Caco-2 (cell line): ENCODE data around the gene MROH2B. TPM values are rescaled to one million over a fixed set of nuclear protein-coding genes. Genes with fewer than 3 reads are reported as not detected.

ENCODE experiments used
- BruUV-seq: library from RNA; stranded (reverse); fragments of 400-500 nt; replicated peaks from 2 replicates; lab custom pipeline; 2021; lab: Mats Ljungman, UMichigan
- CTCF ChIA-PET: fragments of 300-600 bp; sonication (Branson Sonifier 250); formaldehyde crosslinking; loops from one replicate; lab custom pipeline; 2022; ENCODE audit warnings: antibody characterized with exemption; lab: Charles Lee
- POLR2A ChIA-PET: fragments of 300-600 bp; sonication (Branson Sonifier 250); formaldehyde crosslinking; loops from one replicate; lab custom pipeline; 2022; ENCODE audit warnings: antibody characterized with exemption; lab: Charles Lee
- DNase-seq, 2 experiments: peaks; one replicate each; pipeline versions ENCODE4 v3.0.0 to v3.0.0-alpha.2; 2020 to 2022
- H3K27me3 ChIP-seq: replicated peaks from 2 replicates; pipeline ENCODE4 v1.6.0; 2011; ENCODE audit warnings: low read length; ENCODE audit not compliant: control insufficient read depth, insufficient read depth
- H3K36me3 ChIP-seq: 2 replicates; pipeline ENCODE4 v1.5.1; 2011; ENCODE audit warnings: low read length; ENCODE audit not compliant: control insufficient read depth, insufficient read depth
- H3K4me1 ChIP-seq: fragments of 250-450 bp; sonication (Bioruptor Pico); 2 replicates; pipeline ENCODE4 v1.5.1; 2020; ENCODE audit warnings: mild to moderate bottlenecking
- H3K4me3 ChIP-seq: 2 replicates; pipeline ENCODE4 v1.5.1; 2011; ENCODE audit warnings: low read depth, mild to moderate bottlenecking, control low read depth, low read length
- H3K9me3 ChIP-seq: fragments of 250-450 bp; sonication (Bioruptor Pico); 2 replicates; pipeline ENCODE4 v1.5.1; 2020; ENCODE audit warnings: mild to moderate bottlenecking, moderate library complexity
- H3K27ac Mint-ChIP-seq: one replicate; pipeline ENCODE4 v1.8.0; 2022; ENCODE audit warnings: mixed read lengths; ENCODE audit not compliant: unreplicated experiment
- H3K27me3 Mint-ChIP-seq: one replicate; pipeline ENCODE4 v1.8.0; 2022; ENCODE audit warnings: mixed read lengths; ENCODE audit not compliant: insufficient read depth, unreplicated experiment
- H3K36me3 Mint-ChIP-seq: one replicate; pipeline ENCODE4 v1.8.0; 2022; ENCODE audit warnings: mild to moderate bottlenecking, mixed read lengths; ENCODE audit not compliant: insufficient read depth, unreplicated experiment
- H3K4me1 Mint-ChIP-seq: one replicate; pipeline ENCODE4 v1.8.0; 2022; ENCODE audit warnings: low read depth, mixed read lengths; ENCODE audit not compliant: unreplicated experiment
- H3K4me3 Mint-ChIP-seq: one replicate; pipeline ENCODE4 v1.8.0; 2022; ENCODE audit warnings: mild to moderate bottlenecking, moderate library complexity, mixed read lengths; ENCODE audit not compliant: unreplicated experiment
- H3K9me3 Mint-ChIP-seq: one replicate; pipeline ENCODE4 v1.8.0; 2022; ENCODE audit warnings: mixed read lengths; ENCODE audit not compliant: unreplicated experiment
- intact Hi-C: fragments of 100-400 bp; cut with micrococcal nuclease; formaldehyde crosslinking; loops from one replicate; pipeline ENCODE4 v1.10.0; 2022; ENCODE audit not compliant: unreplicated experiment
- total RNA-seq: library from RNA; stranded (reverse); gene quantifications from 2 replicates; pipeline ENCODE4 v1.2.3, GENCODE V29; 2022
- TF ChIP-seq, protein P1 (sequence below), 2 experiments: fragments of 200-600 bp in 1 of 2; IDR thresholded peaks; 1 replicate in 1 of 2; 2 replicates in 1 of 2; pipeline versions ENCODE4 v1.5.1 to v1.8.0; 2011 to 2022; ENCODE audit warnings: antibody characterized with exemption in 1 of 2, control low read depth in 1 of 2, inconsistent platforms in 1 of 2, low read depth in 1 of 2, low read length in 1 of 2, mild to moderate bottlenecking in 1 of 2, moderate library complexity in 1 of 2; ENCODE audit not compliant: insufficient read depth in 1 of 2, severe bottlenecking in 1 of 2, unreplicated experiment in 1 of 2

The MROH2B gene
- total RNA-seq, 1 experiment from 2014 or later = not detected

DNA sequence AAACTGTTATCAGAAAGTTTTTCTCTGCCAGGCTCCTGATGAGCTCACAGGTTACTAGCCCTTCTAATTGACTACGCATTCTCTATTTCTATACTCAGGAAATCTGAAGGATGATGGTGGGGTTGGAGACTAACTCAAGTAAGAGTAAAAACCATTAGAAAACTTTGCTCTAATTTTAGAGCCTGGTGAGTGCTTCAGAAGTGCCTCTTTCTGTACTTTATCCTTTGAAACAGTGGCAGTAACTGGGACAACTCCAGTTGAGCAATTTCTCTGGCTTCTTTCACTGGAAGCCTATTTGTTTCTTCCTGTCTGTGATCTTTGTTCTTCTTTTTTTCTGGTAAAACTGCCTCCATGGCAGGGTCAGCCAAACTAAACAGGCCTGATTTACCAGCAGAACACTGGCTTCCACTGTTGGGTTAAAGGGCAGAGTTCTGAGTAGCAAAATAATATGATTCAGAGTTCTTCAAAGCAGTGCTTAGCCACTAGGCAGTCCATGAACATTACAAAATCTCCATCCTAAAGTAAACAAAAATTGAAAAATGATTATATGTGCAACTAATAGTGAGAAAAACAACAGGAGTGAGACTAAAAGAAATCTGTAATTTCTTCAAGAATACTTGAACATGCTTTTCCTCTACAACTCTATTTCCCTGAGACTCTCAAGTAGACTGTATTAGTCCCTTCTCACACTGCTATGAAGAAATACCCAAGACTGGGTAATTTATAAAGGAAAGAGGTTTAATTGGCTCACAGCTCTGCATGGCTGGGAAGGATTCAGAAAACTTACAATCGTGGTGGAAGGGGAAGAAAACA, 79.8 kb downstream of the MROH2B start:
- no peak for DNase-seq
- Mint-ChIP-seq H3K4me3 (no peak overlapping the region), H3K9me3 (no peaks in the 10 kb centered on the region), H3K36me3 (no peaks in the 10 kb centered on the region), H3K27me3 (peaks cover 3% of the 10 kb centered on the region), H3K27ac (no peak overlapping the region), H3K4me1 (no peaks in the 10 kb centered on the region)
- BruUV-seq = no TSS peak
- Histone ChIP-seq H3K9me3 (no peaks in the 10 kb centered on the region), H3K4me1 (no peaks in the 10 kb centered on the region), H3K4me3 (no peak overlapping the region), H3K36me3 (no peaks in the 10 kb centered on the region), H3K27me3 (no peaks in the 10 kb centered on the region)
- ChIA-PET CTCF (no interaction called here), POLR2A (no interaction called here)
- TF ChIP-seq, protein P1, sequence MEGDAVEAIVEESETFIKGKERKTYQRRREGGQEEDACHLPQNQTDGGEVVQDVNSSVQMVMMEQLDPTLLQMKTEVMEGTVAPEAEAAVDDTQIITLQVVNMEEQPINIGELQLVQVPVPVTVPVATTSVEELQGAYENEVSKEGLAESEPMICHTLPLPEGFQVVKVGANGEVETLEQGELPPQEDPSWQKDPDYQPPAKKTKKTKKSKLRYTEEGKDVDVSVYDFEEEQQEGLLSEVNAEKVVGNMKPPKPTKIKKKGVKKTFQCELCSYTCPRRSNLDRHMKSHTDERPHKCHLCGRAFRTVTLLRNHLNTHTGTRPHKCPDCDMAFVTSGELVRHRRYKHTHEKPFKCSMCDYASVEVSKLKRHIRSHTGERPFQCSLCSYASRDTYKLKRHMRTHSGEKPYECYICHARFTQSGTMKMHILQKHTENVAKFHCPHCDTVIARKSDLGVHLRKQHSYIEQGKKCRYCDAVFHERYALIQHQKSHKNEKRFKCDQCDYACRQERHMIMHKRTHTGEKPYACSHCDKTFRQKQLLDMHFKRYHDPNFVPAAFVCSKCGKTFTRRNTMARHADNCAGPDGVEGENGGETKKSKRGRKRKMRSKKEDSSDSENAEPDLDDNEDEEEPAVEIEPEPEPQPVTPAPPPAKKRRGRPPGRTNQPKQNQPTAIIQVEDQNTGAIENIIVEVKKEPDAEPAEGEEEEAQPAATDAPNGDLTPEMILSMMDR (IDR thresholded peaks at IDR 0.05; ENCODE audit: insufficient read depth in 1 of 2, low read depth in 1 of 2, low read length in 1 of 2, severe bottlenecking in 1 of 2, unreplicated experiment in 1 of 2) = no peak
- intact Hi-C loops = no loop called here

DNA sequence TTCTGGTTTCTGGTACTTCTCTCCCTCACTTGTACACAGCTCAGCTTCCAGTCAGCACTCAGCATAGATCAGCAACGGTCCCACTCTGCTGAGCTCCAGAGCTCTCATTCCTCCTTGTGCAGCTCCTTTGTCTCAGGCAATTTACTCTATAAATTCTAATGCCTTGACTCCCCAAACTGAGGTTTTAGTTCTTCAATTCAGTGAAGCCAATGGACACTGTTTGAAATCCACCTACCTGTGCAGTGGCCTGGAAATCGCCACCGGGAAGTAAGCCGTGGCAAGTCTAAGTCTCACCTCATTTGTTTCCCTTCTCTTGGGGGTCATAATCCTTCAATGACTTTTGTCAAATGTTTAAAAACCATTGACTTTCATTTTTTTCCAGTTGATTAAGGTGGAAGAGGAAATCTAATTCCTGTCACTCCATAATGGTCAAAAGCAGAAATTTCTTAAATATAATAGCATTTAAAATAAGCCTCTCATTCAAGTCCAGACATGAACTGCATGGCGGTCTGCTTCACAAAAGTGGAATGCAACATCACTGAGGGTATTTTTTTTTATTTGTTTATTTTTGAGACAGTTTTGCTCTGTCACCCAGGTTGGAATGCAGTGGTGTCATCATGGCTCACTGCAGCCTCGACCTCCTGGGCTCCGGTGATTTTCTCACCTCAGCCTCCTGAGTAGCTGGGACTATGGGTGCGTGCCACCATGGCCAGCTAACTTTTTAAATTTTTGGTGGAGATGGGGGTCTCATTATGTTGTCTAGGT, 82.2 kb downstream of the MROH2B start:
- H3K9me3 Mint-ChIP-seq = no peaks in the 10 kb centered on the region
- no peaks in the 10 kb centered on the region for H3K4me1 Mint-ChIP-seq
- intact Hi-C loops = no loop called here
- peaks cover 5% of the 10 kb centered on the region for H3K27me3 Mint-ChIP-seq
- no peaks in the 10 kb centered on the region for H3K36me3 Mint-ChIP-seq
- H3K4me3 ChIP-seq = no peak overlapping the region
- CTCF ChIA-PET = interaction anchor here (0.5 kb wide), 1 partner anchor 1040 kb away, joined by 3 read pairs; no protein-coding TSS in a partner anchor
- H3K27ac Mint-ChIP-seq = no peak overlapping the region
- BruUV-seq = no TSS peak
- no peak overlapping the region for H3K4me3 Mint-ChIP-seq
- DNase-seq = no peak
- no peaks in the 10 kb centered on the region for H3K36me3 ChIP-seq
- POLR2A ChIA-PET = no interaction called here
- H3K27me3 ChIP-seq = no peaks in the 10 kb centered on the region
- H3K9me3 ChIP-seq = no peaks in the 10 kb centered on the region
- H3K4me1 ChIP-seq = no peaks in the 10 kb centered on the region
- TF ChIP-seq, protein P1 (IDR thresholded peaks at IDR 0.05; ENCODE audit: insufficient read depth in 1 of 2, low read depth in 1 of 2, low read length in 1 of 2, severe bottlenecking in 1 of 2, unreplicated experiment in 1 of 2) = no peak

GRCh38 chr5:40987349-40987748, 83.8 kb downstream of the MROH2B start:
- H3K27me3 Mint-ChIP-seq = peaks cover 8% of the 10 kb centered on the region
- intact Hi-C loops = no loop called here
- no TSS peak for BruUV-seq

More at GRCh38 chr5:40987349-40987748, 83.8 kb downstream of the MROH2B start:
- DNase-seq = no peak
- H3K36me3 Mint-ChIP-seq = no peaks in the 10 kb centered on the region
- Histone ChIP-seq H3K36me3 (no peaks in the 10 kb centered on the region), H3K9me3 (no peaks in the 10 kb centered on the region), H3K27me3 (no peaks in the 10 kb centered on the region), H3K4me1 (no peaks in the 10 kb centered on the region), H3K4me3 (no peak overlapping the region)
- H3K27ac Mint-ChIP-seq = no peak overlapping the region
- no peaks in the 10 kb centered on the region for H3K9me3 Mint-ChIP-seq
- no peak overlapping the region for H3K4me3 Mint-ChIP-seq
- ChIA-PET CTCF (no interaction called here), POLR2A (no interaction called here)
- TF ChIP-seq, protein P1 (IDR thresholded peaks at IDR 0.05; ENCODE audit: insufficient read depth in 1 of 2, low read depth in 1 of 2, low read length in 1 of 2, severe bottlenecking in 1 of 2, unreplicated experiment in 1 of 2) = no peak
- H3K4me1 Mint-ChIP-seq = no peaks in the 10 kb centered on the region
